ES-I3 (cell line): ENCODE data around the gene CYP26B1.

Source experiments
- H3K36me3 ChIP-seq: 2 replicates; pipeline ENCODE4 v1.6.1; 2013; ENCODE audit warnings: mild to moderate bottlenecking, low read length, control low read depth, moderate library complexity; ENCODE audit not compliant: insufficient read depth
- H3K4me1 ChIP-seq: 2 replicates; pipeline ENCODE4 v1.6.1; 2013; ENCODE audit warnings: mild to moderate bottlenecking, control low read depth, low read length; ENCODE audit not compliant: insufficient read depth
- H3K9ac ChIP-seq: 2 replicates; pipeline ENCODE4 v1.6.1; 2013; ENCODE audit warnings: low read depth, mild to moderate bottlenecking, low read length, moderate library complexity
- H3K9me3 ChIP-seq: 2 replicates; pipeline ENCODE4 v1.6.1; 2013; ENCODE audit warnings: mild to moderate bottlenecking, low read length, moderate library complexity; ENCODE audit not compliant: control insufficient read depth, insufficient read depth

CYP26B1 gene

GRCh38 chr2:72147303-72147971, at the start of gene CYP26B1:
Gene CYP26B1, minus strand, starts transcription at chr2:72147862. Its CDS starts 28 bp downstream, at chr2:72147834.
- peaks cover 5% of the 10 kb centered on the region for H3K4me1 ChIP-seq

GRCh38 chr2:72193723-72194122, 46.1 kb upstream of the CYP26B1 start:
- H3K9ac ChIP-seq: no peak overlapping the region
- H3K9me3 ChIP-seq: no peaks in the 10 kb centered on the region
- no peaks in the 10 kb centered on the region for H3K4me1 ChIP-seq
- H3K36me3 ChIP-seq: no peaks in the 10 kb centered on the region

More at GRCh38 chr2:72147303-72147971, at the start of gene CYP26B1:
- Histone ChIP-seq H3K36me3 (no peaks in the 10 kb centered on the region), H3K9me3 (no peaks in the 10 kb centered on the region), H3K9ac (peak within 1 kb of the TSS; percentile 47; the same call in 1 of the 2 replicates)

GRCh38 chr2:72191441-72191840, 43.8 kb upstream of the CYP26B1 start:
- Histone ChIP-seq H3K9me3 (no peaks in the 10 kb centered on the region), H3K9ac (no peak overlapping the region), H3K4me1 (no peaks in the 10 kb centered on the region), H3K36me3 (no peaks in the 10 kb centered on the region)

- no peaks in the 10 kb centered on the region for H3K9me3 ChIP-seq
- no peak overlapping the region for H3K9ac ChIP-seq
- H3K4me1 ChIP-seq: no peaks in the 10 kb centered on the region
- H3K36me3 ChIP-seq: no peaks in the 10 kb centered on the region; the same call in 1 of the 2 replicates
Observed at GRCh38 chr2:72185206-72185605, 37.5 kb upstream of the CYP26B1 start.

- Histone ChIP-seq H3K9ac (no peak overlapping the region), H3K4me1 (no peaks in the 10 kb centered on the region), H3K36me3 (no peaks in the 10 kb centered on the region; the same call in 1 of the 2 replicates), H3K9me3 (no peaks in the 10 kb centered on the region)
Observed at GRCh38 chr2:72183466-72183865, 35.8 kb upstream of the CYP26B1 start.

GRCh38 chr2:72183016-72183415, 35.4 kb upstream of the CYP26B1 start:
- H3K9me3 ChIP-seq: no peaks in the 10 kb centered on the region
- no peaks in the 10 kb centered on the region for H3K4me1 ChIP-seq
- no peak overlapping the region for H3K9ac ChIP-seq
- no peaks in the 10 kb centered on the region; the same call in 1 of the 2 replicates for H3K36me3 ChIP-seq

- no peaks in the 10 kb centered on the region; the same call in 1 of the 2 replicates for H3K36me3 ChIP-seq
Observed at GRCh38 chr2:72182547-72182946, 34.9 kb upstream of the CYP26B1 start.

GRCh38 chr2:72181616-72182015, 34.0 kb upstream of the CYP26B1 start:
- H3K4me1 ChIP-seq: no peaks in the 10 kb centered on the region
- no peaks in the 10 kb centered on the region; the same call in 1 of the 2 replicates for H3K36me3 ChIP-seq
- no peak overlapping the region for H3K9ac ChIP-seq
- H3K9me3 ChIP-seq: no peaks in the 10 kb centered on the region

More at GRCh38 chr2:72182547-72182946, 34.9 kb upstream of the CYP26B1 start:
- Histone ChIP-seq H3K9me3 (no peaks in the 10 kb centered on the region), H3K9ac (no peak overlapping the region), H3K4me1 (no peaks in the 10 kb centered on the region)

- Histone ChIP-seq H3K9ac (no peak overlapping the region), H3K4me1 (no peaks in the 10 kb centered on the region), H3K36me3 (no peaks in the 10 kb centered on the region; the same call in 1 of the 2 replicates), H3K9me3 (no peaks in the 10 kb centered on the region)
Observed at GRCh38 chr2:72180351-72180750, 32.7 kb upstream of the CYP26B1 start.

GRCh38 chr2:72178551-72178950, 30.9 kb upstream of the CYP26B1 start:
- Histone ChIP-seq H3K9me3 (no peaks in the 10 kb centered on the region), H3K9ac (no peak overlapping the region), H3K36me3 (no peaks in the 10 kb centered on the region; the same call in 1 of the 2 replicates), H3K4me1 (peaks cover 7% of the 10 kb centered on the region; the same call in 1 of the 2 replicates)

- Histone ChIP-seq H3K9ac (no peak overlapping the region), H3K4me1 (peaks cover 12% of the 10 kb centered on the region; the same call in 1 of the 2 replicates)
Observed at GRCh38 chr2:72176281-72176680, 28.6 kb upstream of the CYP26B1 start.

GRCh38 chr2:72175636-72176035, 28.0 kb upstream of the CYP26B1 start:
- Histone ChIP-seq H3K9me3 (no peaks in the 10 kb centered on the region), H3K9ac (no peak overlapping the region), H3K36me3 (no peaks in the 10 kb centered on the region; the same call in 1 of the 2 replicates), H3K4me1 (peaks cover 12% of the 10 kb centered on the region; the same call in 1 of the 2 replicates)

More at GRCh38 chr2:72176281-72176680, 28.6 kb upstream of the CYP26B1 start:
- H3K9me3 ChIP-seq: no peaks in the 10 kb centered on the region
- no peaks in the 10 kb centered on the region; the same call in 1 of the 2 replicates for H3K36me3 ChIP-seq

GRCh38 chr2:72173640-72174321, 26.1 kb upstream of the CYP26B1 start:
- Histone ChIP-seq H3K9ac (no peak overlapping the region), H3K36me3 (no peaks in the 10 kb centered on the region), H3K4me1 (peaks cover 12% of the 10 kb centered on the region; the same call in 1 of the 2 replicates), H3K9me3 (no peaks in the 10 kb centered on the region)

- no peaks in the 10 kb centered on the region for H3K36me3 ChIP-seq
- no peaks in the 10 kb centered on the region for H3K9me3 ChIP-seq
- H3K4me1 ChIP-seq: peaks cover 12% of the 10 kb centered on the region; the same call in 1 of the 2 replicates
- H3K9ac ChIP-seq: no peak overlapping the region
Observed at GRCh38 chr2:72172478-72172877, 24.8 kb upstream of the CYP26B1 start.
